Astrocyte of the spinal cord (primary cell): ENCODE measurements around the gene CORO1C.
"Not testable (repeated sequence)": the region's sequence is repeated elsewhere in the genome, so short reads cannot be mapped to it uniquely, and the experiment has no call there.

Experiments used
- DNase-seq: peaks from one replicate; pipeline ENCODE4 v3.0.0; 2011; ENCODE audit warnings: low read depth, low spot score
- H3K4me3 ChIP-seq: 2 replicates; pipeline ENCODE4 v1.5.1; 2011; ENCODE audit warnings: low read depth, mild to moderate bottlenecking, low read length, moderate library complexity
- CTCF ChIP-seq: IDR thresholded peaks from 2 replicates; pipeline ENCODE4 v1.5.1; 2012; ENCODE audit warnings: low read depth, mild to moderate bottlenecking, low read length, inconsistent platforms
- in situ Hi-C: cut with HindIII; loops from 2 replicates; pipeline ENCODE4 v1.10.0; 2017; ENCODE audit warnings: low sequenced_read_pairs

The CORO1C gene

GRCh38 chr12:108621161-108621560, 110.2 kb downstream of the CORO1C start:
- in situ Hi-C loops: no loop called here
- no peak for DNase-seq
- TF ChIP-seq CTCF: no peak
- H3K4me3 ChIP-seq: no peak overlapping the region

- H3K4me3 ChIP-seq: no peak overlapping the region
- no peak for TF ChIP-seq CTCF
- in situ Hi-C loops: no loop called here
- no peak for DNase-seq
Observed at GRCh38 chr12:108620236-108620879, 111.0 kb downstream of the CORO1C start.

GRCh38 chr12:108619369-108620160, 111.8 kb downstream of the CORO1C start:
- no peak overlapping the region for H3K4me3 ChIP-seq
- in situ Hi-C loops: no loop called here
- TF ChIP-seq CTCF: no peak
- DNase-seq: no peak

GRCh38 chr12:108618953-108619274, 112.4 kb downstream of the CORO1C start:
- DNase-seq, in situ Hi-C loops, H3K4me3 ChIP-seq: not testable (repeated sequence)

GRCh38 chr12:108618079-108618952, 113.0 kb downstream of the CORO1C start:
- in situ Hi-C loops: no loop called here
- H3K4me3 ChIP-seq: no peak overlapping the region
- DNase-seq: peak; percentile 88
- peak; percentile 97 for TF ChIP-seq CTCF

- in situ Hi-C loops: no loop called here
- no peak for DNase-seq
- no peak overlapping the region for H3K4me3 ChIP-seq
- TF ChIP-seq CTCF: no peak
Observed at GRCh38 chr12:108616941-108617858, 114.1 kb downstream of the CORO1C start.
